ENCODE results near the gene ALX4. TPM values are rescaled to one million over a fixed set of nuclear protein-coding genes. Genes with fewer than 3 reads are reported as not detected.

Gene ALX4
- total RNA-seq, 2 experiments from 2014 or later, result not detected

GRCh38 chr11:44243086-44243485 is 66.9 kb downstream of the ALX4 start:
- H3K36me3 Mint-ChIP-seq (ENCODE audit: low read depth), result peaks cover 14% of the 10 kb centered on the region
- H3K4me3 Mint-ChIP-seq, result no peak overlapping the region
- no peaks in the 10 kb centered on the region for H3K9me3 Mint-ChIP-seq
- ChIA-PET CTCF (no interaction called here), POLR2A (no interaction called here)
- no peak for DNase-seq
- H3K27ac Mint-ChIP-seq, result no peak overlapping the region
- H3K27me3 Mint-ChIP-seq, result no peaks in the 10 kb centered on the region
- H3K4me1 Mint-ChIP-seq, result no peaks in the 10 kb centered on the region

GRCh38 chr11:44241851-44242250 is 68.1 kb downstream of the ALX4 start:
- Mint-ChIP-seq H3K4me1 (no peaks in the 10 kb centered on the region), H3K27me3 (no peaks in the 10 kb centered on the region), H3K27ac (no peak overlapping the region), H3K4me3 (no peak overlapping the region), H3K36me3 (ENCODE audit: low read depth) (peaks cover 16% of the 10 kb centered on the region), H3K9me3 (no peaks in the 10 kb centered on the region)
- no peak for DNase-seq
- ChIA-PET CTCF (no interaction called here), POLR2A (no interaction called here)

GRCh38 chr11:44237156-44237555 is 72.8 kb downstream of the ALX4 start:
- POLR2A ChIA-PET, result no interaction called here

GRCh38 chr11:44236296-44236695 is 73.6 kb downstream of the ALX4 start:
- Mint-ChIP-seq H3K4me3 (no peak overlapping the region), H3K36me3 (ENCODE audit: low read depth) (peaks cover 12% of the 10 kb centered on the region), H3K9me3 (no peaks in the 10 kb centered on the region), H3K4me1 (no peaks in the 10 kb centered on the region), H3K27me3 (no peaks in the 10 kb centered on the region), H3K27ac (no peak overlapping the region)
- ChIA-PET POLR2A (no interaction called here), CTCF (interaction anchor here (1.1 kb wide), 1 partner anchor 103 kb away, joined by 3 read pairs; no protein-coding TSS in a partner anchor)
- DNase-seq, result no peak

More at GRCh38 chr11:44237156-44237555, 72.8 kb downstream of the ALX4 start:
- Mint-ChIP-seq H3K27me3 (no peaks in the 10 kb centered on the region), H3K36me3 (ENCODE audit: low read depth) (peaks cover 12% of the 10 kb centered on the region), H3K4me3 (no peak overlapping the region), H3K9me3 (no peaks in the 10 kb centered on the region), H3K4me1 (no peaks in the 10 kb centered on the region), H3K27ac (no peak overlapping the region)
- no peak for DNase-seq
- CTCF ChIA-PET, result interaction anchor here (1.1 kb wide), 1 partner anchor 104 kb away, joined by 3 read pairs; no protein-coding TSS in a partner anchor

GRCh38 chr11:44235765-44236201 is 74.2 kb downstream of the ALX4 start:
- peaks cover 12% of the 10 kb centered on the region for H3K36me3 Mint-ChIP-seq (ENCODE audit: low read depth)
- ChIA-PET CTCF (interaction anchor here (1.6 kb wide), 1 partner anchor 102 kb away, joined by 5 read pairs; no protein-coding TSS in a partner anchor), POLR2A (no interaction called here)
- no peak overlapping the region for H3K27ac Mint-ChIP-seq
- no peaks in the 10 kb centered on the region for H3K4me1 Mint-ChIP-seq
- DNase-seq, result no peak
- no peak overlapping the region for H3K4me3 Mint-ChIP-seq
- no peaks in the 10 kb centered on the region for H3K9me3 Mint-ChIP-seq
- H3K27me3 Mint-ChIP-seq, result no peaks in the 10 kb centered on the region

GRCh38 chr11:44229624-44230023 is 80.3 kb downstream of the ALX4 start:
- DNase-seq, result no peak
- Mint-ChIP-seq H3K27ac (no peak overlapping the region), H3K4me1 (peaks cover 6% of the 10 kb centered on the region), H3K4me3 (no peak overlapping the region), H3K27me3 (no peaks in the 10 kb centered on the region), H3K36me3 (ENCODE audit: low read depth) (peaks cover 2% of the 10 kb centered on the region), H3K9me3 (no peaks in the 10 kb centered on the region)
- ChIA-PET CTCF (no interaction called here), POLR2A (no interaction called here)

GRCh38 chr11:44229098-44229497 is 80.8 kb downstream of the ALX4 start:
- peaks cover 2% of the 10 kb centered on the region for H3K36me3 Mint-ChIP-seq (ENCODE audit: low read depth)
- no peak for DNase-seq
- H3K9me3 Mint-ChIP-seq, result no peaks in the 10 kb centered on the region
- ChIA-PET POLR2A (no interaction called here), CTCF (no interaction called here)
- no peaks in the 10 kb centered on the region for H3K27me3 Mint-ChIP-seq
- no peak overlapping the region for H3K27ac Mint-ChIP-seq
- H3K4me3 Mint-ChIP-seq, result no peak overlapping the region
- H3K4me1 Mint-ChIP-seq, result peaks cover 6% of the 10 kb centered on the region

GRCh38 chr11:44228379-44228778 is 81.6 kb downstream of the ALX4 start:
- peaks cover 6% of the 10 kb centered on the region for H3K4me1 Mint-ChIP-seq
- no peaks in the 10 kb centered on the region for H3K27me3 Mint-ChIP-seq
- ChIA-PET POLR2A (no interaction called here), CTCF (no interaction called here)
- no peaks in the 10 kb centered on the region for H3K9me3 Mint-ChIP-seq
- H3K36me3 Mint-ChIP-seq (ENCODE audit: low read depth), result peaks cover 2% of the 10 kb centered on the region
- DNase-seq, result no peak
- H3K4me3 Mint-ChIP-seq, result no peak overlapping the region
- no peak overlapping the region for H3K27ac Mint-ChIP-seq

- no peak for DNase-seq
- Mint-ChIP-seq H3K27ac (no peak overlapping the region), H3K4me3 (no peak overlapping the region), H3K4me1 (peaks cover 6% of the 10 kb centered on the region), H3K9me3 (no peaks in the 10 kb centered on the region), H3K27me3 (no peaks in the 10 kb centered on the region), H3K36me3 (ENCODE audit: low read depth) (no peaks in the 10 kb centered on the region)
- ChIA-PET CTCF (no interaction called here), POLR2A (no interaction called here)
These were observed 83.0 kb downstream of the ALX4 start for GRCh38 chr11:44226945-44227344.

- H3K27ac Mint-ChIP-seq, result no peak overlapping the region
- ChIA-PET POLR2A (no interaction called here), CTCF (no interaction called here)
- no peak overlapping the region for H3K4me3 Mint-ChIP-seq
- H3K9me3 Mint-ChIP-seq, result no peaks in the 10 kb centered on the region
- H3K27me3 Mint-ChIP-seq, result no peaks in the 10 kb centered on the region
- no peaks in the 10 kb centered on the region for H3K36me3 Mint-ChIP-seq (ENCODE audit: low read depth)
- H3K4me1 Mint-ChIP-seq, result peaks cover 6% of the 10 kb centered on the region
- DNase-seq, result no peak
These were observed 83.4 kb downstream of the ALX4 start for GRCh38 chr11:44226490-44226889.

GRCh38 chr11:44224867-44225501 is 85.0 kb downstream of the ALX4 start:
- no peaks in the 10 kb centered on the region for H3K9me3 Mint-ChIP-seq
- H3K27me3 Mint-ChIP-seq, result no peaks in the 10 kb centered on the region
- CTCF ChIA-PET, result no interaction called here
- H3K36me3 Mint-ChIP-seq (ENCODE audit: low read depth), result no peaks in the 10 kb centered on the region
- POLR2A ChIA-PET, result no interaction called here
- no peak overlapping the region for H3K27ac Mint-ChIP-seq
- peaks cover 6% of the 10 kb centered on the region for H3K4me1 Mint-ChIP-seq
- DNase-seq, result no peak
- no peak overlapping the region for H3K4me3 Mint-ChIP-seq

- Mint-ChIP-seq H3K36me3 (ENCODE audit: low read depth) (no peaks in the 10 kb centered on the region), H3K27me3 (no peaks in the 10 kb centered on the region), H3K9me3 (no peaks in the 10 kb centered on the region), H3K4me1 (peaks cover 6% of the 10 kb centered on the region), H3K27ac (no peak overlapping the region), H3K4me3 (no peak overlapping the region)
- POLR2A ChIA-PET, result no interaction called here
- CTCF ChIA-PET, result interaction anchor here (1.6 kb wide), 1 partner anchor 128 kb away, joined by 3 read pairs; no protein-coding TSS in a partner anchor
- DNase-seq, result no peak
These were observed 86.7 kb downstream of the ALX4 start for GRCh38 chr11:44223238-44223637.

GRCh38 chr11:44221992-44222391 is 87.9 kb downstream of the ALX4 start:
- Mint-ChIP-seq H3K27ac (no peak overlapping the region), H3K4me1 (peaks cover 2% of the 10 kb centered on the region), H3K27me3 (no peaks in the 10 kb centered on the region), H3K36me3 (ENCODE audit: low read depth) (no peaks in the 10 kb centered on the region), H3K9me3 (no peaks in the 10 kb centered on the region), H3K4me3 (no peak overlapping the region)
- ChIA-PET CTCF (interaction anchor here (1.0 to 1.6 kb wide), 2 partner anchors 19 to 127 kb away, joined by 3 read pairs; no protein-coding TSS in a partner anchor), POLR2A (no interaction called here)
- DNase-seq, result no peak

- CTCF ChIA-PET, result interaction anchor here (1.0 kb wide), 1 partner anchor 20 kb away, joined by 3 read pairs; no protein-coding TSS in a partner anchor
- Mint-ChIP-seq H3K4me3 (no peak overlapping the region), H3K9me3 (no peaks in the 10 kb centered on the region), H3K27ac (no peak overlapping the region), H3K27me3 (no peaks in the 10 kb centered on the region), H3K4me1 (no peaks in the 10 kb centered on the region), H3K36me3 (ENCODE audit: low read depth) (no peaks in the 10 kb centered on the region)
- POLR2A ChIA-PET, result no interaction called here
- no peak for DNase-seq
These were observed 88.5 kb downstream of the ALX4 start for GRCh38 chr11:44221456-44221855.
